ENCODE results near the gene PLCG2.
"Not testable (repeated sequence)": the region's sequence is repeated elsewhere in the genome, so short reads cannot be mapped to it uniquely, and the experiment has no call there.

PLCG2 gene

DNA sequence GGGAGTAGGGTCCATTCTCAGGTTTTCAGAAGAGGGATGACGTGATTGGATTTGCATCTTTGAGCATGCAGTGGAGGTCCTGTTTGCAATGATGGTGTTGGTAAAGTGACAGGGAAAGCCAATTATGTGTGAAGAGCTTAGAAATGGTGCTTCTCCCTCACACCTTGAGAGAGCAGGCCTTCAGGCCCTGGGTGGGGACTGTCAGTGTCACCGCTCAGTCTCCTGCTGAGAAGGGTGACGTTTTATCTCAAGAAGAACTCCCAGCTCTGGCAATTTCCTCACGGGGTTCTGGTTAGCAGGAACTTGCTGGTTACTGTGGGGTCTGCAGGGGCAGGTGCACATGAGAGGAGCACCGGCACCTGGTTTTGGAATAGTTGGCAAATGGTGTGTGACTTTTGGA, 11.2 kb downstream of the PLCG2 start:
- DNase-seq (ENCODE audit: low read depth) = no peak

DNA sequence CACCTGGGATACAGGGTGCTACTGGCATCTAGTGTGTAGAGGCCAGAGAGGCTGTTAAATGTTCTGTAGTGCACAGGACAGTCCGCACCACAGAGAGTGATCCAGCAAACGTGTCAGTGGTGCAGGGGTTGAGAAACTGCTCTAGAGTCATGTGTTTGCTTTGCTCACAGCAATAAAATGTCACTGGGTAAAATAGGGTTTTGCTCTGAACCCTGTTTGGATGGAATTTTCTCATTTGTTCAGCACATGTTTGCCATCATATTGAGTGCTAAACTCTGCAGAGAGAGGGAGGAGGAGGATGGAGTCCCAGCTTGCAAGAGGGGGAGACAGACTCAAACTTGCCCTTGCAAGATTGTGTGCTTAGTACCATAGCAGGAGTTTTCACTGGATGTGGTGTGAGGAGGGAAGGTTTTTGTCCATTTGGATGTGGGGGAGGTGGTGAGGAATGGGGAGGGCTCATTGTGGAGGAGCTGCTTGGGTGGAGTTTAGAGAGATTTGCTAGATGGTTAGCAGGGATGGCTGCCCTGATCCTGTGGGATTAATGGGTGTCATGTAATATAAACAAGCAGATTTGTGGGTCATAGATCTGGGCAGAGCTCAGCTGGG, 11.8 kb downstream of the PLCG2 start:
- DNase-seq (ENCODE audit: low read depth) = peak; percentile 29

DNA sequence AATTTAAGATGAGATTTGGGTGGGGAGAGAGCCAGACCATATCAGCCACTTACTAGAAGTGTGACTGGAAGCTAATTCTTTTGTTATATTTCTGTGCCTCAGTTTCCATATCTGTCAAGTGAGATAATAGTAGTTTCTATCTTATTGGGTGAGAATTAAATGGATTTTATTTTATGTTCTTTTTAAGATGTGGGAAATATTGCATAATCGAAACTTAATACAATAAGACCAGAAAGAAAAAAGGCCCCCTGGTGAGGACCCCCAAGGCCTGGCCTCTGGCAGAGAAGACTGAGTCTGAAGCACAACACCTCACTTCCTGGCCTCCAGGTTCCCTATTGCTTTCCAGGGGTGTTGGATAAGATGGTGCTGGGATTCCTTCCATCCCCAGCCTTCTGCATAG, 13.7 kb downstream of the PLCG2 start:
- DNase-seq (ENCODE audit: low read depth) = no peak

DNA sequence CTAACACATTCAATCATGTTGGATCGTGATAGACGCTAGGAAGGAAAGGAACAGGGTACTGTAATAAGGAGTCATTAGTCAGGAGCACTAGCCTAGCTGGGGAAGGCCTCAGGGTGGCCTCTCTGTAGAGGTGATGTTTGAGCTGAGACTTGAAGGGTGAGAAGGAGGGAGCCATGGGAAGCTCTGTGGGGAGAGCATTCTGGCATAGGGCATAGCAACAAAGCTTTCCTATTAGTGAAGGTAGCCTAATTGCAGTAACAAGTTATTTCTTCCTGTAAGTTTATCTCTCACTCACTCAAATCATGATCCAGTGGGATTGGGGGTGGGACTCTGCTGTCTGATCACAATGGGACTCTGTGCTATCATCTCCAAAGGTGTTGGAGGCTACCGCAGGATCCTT, 16.1 kb downstream of the PLCG2 start:
- DNase-seq (ENCODE audit: low read depth) = no peak

DNA sequence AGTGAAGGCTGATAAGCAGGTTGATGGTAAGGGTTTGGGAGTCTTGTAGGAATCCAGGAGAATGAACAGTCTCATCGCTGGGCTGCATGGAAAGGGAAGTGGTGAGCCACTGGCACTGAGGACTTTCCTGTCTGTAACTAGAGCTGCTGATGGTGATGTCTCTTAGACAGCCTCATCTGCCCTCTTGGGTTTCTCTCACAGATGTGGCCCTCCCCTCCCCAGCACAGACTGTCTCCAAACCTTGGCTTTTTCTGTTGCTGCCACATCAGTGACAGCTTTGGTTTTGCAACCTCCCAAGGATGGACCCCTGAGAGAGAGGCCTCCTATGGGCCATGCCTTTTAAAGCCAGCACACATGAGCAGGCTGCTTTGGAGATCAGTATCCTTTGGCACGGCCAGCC, 16.9 kb downstream of the PLCG2 start:
- DNase-seq (ENCODE audit: low read depth) = no peak

DNA sequence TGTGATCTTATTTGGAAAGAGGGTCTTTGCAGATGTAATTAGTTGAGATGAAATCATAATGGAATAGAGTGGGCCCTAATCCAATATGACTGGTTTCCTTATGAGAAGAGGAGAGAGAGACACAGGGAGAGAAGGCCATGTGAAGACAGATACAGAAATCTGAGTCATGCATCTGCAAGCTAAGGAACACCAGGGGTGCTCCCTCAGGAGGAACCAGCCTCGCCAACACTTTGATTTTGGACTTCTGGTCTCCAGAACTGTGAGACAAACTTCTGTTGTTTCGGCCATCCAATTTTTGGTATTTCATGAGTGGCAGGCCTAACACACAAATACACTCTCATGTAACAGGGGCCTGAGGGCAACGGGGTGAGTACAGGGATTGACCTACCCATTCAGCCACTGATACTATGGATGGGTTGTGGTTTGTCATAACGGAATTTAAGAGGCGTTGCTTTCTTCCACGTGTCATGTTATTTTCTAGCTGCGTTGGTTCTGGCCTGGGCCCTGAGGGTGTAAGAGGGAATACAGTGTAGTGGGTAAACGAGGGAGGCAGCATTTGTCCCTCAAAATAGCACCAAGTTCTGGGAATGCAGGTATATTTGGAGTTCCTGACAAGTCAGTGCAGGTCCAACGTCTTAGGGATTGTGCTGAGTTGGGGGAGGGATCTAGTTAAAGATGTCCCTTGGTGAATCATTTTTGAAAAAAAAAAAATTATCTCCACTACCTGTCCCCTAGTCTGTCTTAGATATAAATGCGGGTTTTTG, 17.7 kb downstream of the PLCG2 start:
- no peak for DNase-seq (ENCODE audit: low read depth)

DNA sequence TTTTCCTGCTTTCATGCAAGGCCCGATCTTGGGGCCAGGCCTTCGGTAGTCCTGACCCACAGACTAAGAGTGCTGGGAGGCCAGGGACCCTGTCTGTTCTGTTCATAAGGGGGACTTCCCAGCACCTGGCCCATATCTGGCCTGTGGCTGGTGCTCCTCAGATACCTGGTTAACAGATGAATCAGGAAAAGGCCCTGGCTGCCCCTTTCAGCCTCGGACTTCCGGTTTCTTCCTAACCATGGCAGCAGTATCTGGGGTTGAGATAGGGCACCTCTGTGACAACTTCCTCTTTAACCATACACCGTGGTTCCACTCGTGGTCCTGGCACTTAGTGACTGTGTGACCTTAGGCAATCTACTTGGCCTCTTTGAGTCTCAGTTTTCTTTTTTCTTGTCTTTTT, 18.4 kb downstream of the PLCG2 start:
- no peak for DNase-seq (ENCODE audit: low read depth)

DNA sequence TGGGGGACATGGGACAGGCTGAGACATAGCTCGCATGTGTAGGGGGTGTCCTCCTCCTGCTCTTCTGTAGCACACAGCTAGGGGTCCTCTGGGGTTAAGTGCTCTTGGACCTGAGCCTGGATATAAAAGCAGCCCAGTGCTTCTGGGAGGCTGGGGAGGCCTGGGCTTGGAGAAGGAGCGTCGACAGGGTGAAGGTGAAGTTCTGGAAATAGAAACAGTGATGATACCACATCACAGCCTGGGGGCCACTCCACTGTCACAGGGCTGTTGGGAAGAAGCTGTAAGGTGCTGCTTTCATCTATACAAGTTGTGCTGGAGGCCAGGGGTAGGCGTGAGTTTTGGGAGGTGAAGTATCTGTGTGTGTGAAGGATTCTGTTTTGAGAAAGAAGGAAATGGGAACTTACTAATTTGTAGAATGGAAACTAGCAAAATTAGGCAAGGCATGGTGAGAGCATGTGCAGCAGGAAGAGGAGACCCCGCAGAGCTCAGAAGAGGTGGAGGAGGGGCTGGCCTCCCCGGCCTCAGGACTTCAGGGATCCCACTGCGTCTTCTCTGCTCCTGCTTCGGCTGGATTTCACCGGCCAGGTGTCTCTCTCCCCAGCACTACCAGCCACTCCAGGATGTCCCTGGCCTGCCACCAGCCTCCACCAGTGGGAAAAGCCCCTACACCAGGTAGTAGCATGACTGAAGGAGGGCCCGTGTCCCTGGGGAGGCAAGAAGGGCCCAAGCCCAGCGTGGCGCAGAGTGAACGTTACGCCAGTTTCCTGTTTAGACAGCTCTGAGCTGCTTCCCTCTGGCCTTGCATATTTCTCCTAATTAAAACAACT, 19.4 kb downstream of the PLCG2 start:
- no peak for DNase-seq (ENCODE audit: low read depth)

DNA sequence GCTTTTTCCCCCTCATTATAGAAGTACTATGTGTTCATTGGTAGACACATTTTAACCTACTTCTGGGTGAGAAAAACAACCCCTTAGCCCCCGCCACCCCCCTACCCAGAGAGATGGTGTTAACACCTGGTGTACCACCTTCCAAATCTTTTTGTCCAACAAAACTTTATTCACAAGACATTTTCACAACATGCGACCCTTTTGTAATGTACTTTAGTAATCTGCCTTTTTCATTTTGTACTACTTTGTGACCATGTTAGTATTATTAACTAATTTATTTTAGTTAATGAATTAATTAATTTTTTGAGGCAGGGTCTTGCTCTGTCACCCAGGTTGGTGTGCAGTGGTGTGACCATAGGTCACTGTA, 20.0 kb downstream of the PLCG2 start:
- DNase-seq (ENCODE audit: low read depth) = no peak

DNA sequence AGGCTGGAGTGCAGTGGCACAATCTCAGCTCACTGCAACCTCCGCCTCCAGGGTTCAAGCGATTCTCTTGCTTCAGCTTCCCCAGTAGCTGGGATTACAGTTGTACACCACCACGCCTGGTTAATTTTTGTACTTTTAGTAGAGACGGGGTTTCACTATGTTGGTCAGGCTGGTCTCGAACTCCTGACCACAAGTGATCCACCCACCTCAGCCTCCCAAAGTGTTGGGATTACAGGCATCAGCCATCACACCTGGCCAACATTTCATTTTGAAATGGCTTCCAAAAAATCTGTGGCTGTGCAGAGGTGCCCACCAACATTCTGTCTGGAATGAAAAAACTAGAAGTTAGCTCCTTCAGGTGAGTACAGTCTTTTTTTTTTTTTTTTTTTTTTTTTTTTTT, 22.6 kb downstream of the PLCG2 start:
- not testable (repeated sequence) for DNase-seq (ENCODE audit: low read depth)

DNA sequence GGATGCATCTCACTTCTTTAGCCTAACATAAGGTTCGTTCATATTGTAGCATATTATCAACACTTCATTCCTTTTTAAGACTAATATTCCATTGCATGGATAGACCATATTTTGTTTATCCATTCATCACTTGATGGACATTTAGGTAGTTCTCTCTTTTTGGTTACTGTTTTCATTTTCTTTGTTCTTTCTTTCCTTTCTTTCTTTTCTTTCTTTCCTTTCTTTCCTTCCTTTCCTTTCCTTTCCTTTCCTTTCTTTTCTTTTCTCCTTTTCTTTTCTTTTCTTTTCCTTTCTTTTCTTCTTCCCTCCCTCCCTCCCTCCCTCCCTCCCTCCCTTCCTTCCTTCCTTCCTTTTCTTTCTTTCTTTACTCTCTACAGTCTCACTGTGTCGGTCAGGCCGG, 24.2 kb downstream of the PLCG2 start:
- DNase-seq (ENCODE audit: low read depth) = no peak

DNA sequence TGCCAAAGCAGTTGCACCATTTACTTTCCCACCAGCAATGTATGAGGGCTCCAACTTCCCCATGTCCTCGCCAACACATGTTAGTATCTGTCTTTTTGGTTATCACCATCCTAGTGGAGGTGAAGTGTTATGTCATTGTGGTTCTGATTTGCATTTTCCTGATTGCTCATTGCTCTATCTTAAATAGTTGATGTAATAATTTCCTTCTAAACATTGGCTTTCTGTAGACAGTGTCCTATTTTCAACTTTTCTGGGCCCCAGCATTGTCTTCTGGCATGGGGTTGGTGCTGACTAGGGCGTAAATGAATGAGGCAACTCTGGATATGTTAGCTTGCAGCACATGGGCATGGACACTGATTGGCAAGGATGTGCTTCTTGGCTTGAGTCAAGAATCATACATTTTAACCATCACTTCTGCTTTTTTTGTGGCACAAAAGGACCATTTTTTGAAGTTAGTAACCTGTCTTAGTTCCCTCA, 25.1 kb downstream of the PLCG2 start:
- DNase-seq (ENCODE audit: low read depth) = no peak

DNA sequence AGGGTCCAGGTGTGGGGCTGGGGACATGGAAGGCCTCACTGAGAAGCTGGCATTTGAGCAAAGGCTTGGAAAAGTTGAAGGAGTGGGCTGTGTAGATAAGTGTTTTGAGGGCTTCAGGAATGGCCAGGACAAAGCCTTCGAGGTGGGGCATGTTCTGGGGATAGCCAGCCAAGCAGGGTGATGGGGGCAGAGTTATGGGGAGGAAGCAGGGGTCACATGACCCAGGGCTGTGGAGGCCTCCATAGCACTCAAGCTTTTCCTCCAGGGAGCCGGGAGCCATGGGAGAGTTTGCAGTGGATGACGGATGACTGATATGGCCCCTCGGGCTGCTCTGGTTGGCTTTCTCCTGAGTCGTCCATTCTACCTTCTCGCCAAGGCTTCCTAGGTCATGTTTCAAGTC, 27.6 kb downstream of the PLCG2 start:
- no peak for DNase-seq (ENCODE audit: low read depth)

DNA sequence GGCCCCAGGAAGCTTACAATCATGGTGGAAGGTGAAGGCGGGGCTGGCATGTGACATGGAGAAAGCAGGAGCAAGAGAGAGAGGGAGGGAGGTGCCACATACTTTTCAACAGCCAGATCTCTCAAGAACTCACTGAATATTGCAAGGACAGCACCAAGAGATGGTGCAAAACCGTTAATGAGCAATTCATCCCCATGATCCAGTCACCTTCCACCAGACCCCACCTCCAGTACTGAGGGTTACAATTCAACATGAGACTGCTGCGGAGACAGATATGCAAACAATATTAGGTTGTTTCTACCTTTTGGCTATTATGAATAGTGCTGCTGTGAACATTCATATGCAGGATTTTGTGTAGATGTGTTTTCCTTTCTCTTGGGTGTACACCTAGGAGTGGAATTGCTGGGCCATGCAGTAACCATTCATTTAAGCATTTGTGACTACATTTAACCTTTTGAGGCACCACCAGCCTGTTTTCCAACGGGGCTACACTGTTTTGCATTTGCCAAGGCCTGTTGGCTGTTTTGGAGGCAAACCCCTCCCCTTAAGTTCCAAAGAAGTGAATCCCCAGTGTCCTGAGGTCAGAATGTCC, 28.8 kb downstream of the PLCG2 start:
- no peak for DNase-seq (ENCODE audit: low read depth)

DNA sequence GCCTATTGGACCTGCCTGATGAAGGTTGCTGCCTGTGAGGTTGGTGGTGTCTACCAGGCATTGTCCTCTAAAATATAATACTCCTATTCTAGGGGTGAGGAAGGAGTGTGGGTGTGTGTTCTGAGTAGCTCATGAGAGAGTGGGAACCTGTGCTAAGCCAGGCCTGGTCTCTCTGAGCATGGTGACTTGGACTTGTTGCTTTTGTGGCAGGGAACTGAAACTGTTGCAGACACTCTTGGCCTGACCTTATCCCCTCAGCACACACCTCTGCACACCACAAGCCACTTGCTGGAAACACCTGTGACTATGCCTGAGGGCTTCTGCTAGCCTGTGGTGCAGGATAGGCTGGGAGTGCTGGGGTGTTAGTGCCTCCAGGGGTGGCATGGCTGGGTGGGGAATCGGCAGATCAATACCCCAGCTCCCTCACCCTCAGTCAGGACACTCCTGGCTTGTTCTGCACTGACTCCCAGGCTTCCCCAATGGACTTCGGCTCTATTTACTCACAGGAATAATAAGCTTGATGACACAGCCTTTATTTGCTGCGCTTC, 29.9 kb downstream of the PLCG2 start:
- DNase-seq (ENCODE audit: low read depth) = no peak

DNA sequence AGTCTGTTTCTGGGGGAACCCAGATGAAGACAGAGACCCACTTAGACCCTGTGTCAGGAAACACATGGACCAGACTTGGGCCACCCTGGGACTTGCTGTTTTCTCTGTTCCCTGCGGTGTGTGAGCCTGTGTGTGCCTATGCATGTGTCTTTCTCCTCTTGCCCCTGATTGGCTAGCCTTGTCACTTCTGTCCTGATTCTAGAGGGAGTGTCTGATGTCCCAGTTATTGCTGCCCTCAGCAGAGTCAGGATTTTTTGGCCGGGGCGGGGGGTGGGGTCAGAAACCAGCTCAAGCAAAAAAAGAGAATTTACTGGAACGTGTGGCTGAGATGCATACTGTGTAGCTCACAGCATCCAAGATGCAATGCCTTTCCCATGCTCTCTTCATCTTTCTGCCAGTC, 30.5 kb downstream of the PLCG2 start:
- no peak for DNase-seq (ENCODE audit: low read depth)

DNA sequence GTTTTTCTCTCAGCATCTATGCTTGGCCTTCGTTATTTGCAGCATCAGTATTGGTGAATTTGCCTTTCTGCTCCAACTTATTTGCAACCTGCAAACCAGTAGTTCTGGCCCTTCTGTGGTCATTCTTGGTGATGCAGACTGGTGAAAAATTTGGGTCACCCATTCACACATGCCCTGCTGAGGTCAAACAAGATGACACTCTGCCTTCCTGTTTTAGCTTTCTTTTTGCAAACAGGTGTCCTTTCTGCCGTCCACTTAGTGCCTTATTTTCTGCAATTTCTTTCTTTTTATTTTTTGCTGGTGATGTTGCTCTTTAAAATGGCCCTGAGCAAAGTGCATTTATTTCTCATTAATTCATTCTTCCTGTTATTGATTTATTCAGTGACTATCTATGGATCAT, 31.3 kb downstream of the PLCG2 start:
- DNase-seq (ENCODE audit: low read depth) = no peak

DNA sequence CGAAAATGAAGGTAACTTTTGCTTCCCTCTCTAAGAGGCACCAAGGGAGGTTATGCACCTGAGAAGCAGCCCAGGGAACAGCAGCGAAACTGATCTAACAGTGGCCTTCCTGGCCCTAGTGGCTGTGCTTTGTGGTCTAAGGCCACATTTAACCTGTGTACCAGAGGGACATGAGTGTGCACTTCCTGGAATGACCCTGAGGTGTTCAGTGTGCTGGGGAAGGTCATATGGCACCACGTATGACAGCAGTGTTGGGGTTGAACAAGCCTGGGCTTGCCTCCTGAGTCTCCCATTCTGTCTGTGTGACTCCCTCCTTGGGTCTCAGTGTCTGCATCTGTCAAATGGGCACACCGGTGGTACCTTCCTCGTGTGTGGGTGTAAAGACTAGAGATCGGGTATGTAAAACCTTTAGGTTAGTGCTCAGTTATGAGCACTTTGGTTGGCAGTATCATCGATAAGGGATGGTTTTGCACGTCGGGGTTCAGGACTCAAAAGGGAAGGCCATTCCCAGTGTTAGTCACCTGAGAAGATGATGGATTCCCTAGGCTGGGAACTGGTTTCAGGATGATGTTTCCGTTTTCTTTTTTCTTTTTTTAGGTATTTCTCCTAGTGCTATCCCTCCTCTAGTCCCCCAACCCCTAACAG, 31.9 kb downstream of the PLCG2 start:
- no peak for DNase-seq (ENCODE audit: low read depth)

DNA sequence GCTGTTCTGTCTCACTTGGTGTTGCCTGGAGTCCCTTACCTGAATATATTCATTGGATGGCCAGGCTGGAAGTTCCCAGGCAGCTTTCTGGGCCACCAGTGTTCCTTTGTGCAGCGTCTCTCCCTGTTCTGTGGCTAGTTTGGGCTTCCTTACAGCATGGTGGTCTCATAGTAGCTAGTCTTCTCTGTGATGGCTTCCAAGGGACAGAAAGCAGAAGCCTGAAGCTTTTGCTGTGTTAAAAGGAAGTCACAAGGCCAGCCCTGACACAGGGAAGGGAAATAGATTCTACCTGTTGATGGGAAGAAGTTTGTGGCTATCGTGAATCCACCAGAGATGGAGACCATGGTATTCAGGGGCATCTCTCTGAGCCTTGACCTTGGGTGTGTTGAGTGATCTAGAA, 34.6 kb downstream of the PLCG2 start:
- no peak for DNase-seq (ENCODE audit: low read depth)

DNA sequence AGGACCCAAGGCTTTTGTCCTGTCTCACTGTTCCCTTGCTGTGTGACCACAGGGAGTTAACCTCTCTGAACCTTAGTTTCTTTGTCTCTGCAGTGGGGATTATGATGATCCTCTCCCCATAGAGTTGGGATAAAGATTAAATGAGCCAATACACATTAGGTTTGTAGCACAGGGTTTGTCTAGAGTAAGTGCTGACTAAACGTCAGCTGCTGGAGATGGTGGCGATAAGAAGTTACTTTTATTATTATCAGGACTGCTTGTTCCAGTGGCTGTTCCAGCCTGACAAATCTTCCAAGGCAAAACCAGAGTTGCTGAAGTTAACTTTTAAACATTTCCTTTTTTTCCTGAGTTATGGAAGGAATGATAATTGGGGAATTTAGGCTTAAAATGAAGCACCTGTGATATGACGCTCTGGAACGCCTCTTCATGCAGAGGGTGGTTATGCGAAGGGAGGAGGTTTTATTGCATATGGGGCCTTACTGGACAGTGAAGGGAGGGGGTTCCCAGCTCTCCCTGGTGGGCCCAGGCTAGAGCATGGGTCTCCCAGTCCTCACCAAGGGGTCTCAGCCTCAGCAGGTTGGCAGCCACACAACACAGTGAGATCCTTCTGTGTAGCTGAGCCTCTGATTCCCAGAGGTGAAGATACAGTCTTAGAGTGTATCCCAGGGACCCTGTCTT, 35.8 kb downstream of the PLCG2 start:
- no peak for DNase-seq (ENCODE audit: low read depth)

DNA sequence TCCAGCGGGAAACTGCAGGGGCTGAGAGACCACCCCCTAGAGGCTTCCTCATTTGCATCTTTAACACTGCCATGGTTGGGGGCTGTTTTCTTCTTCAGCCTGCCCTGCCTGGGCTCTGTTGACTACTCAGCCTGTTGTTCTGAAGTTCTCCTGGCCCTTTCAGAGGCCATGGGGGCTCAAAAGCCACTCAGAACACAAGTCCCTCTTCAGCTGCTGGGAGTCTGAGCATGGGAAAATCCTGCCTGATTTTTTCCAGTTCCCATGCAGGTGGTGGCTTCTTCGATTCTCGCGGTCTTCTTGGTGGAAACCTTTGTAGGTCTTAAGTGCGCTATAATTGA, 36.3 kb downstream of the PLCG2 start:
- DNase-seq (ENCODE audit: low read depth) = no peak

DNA sequence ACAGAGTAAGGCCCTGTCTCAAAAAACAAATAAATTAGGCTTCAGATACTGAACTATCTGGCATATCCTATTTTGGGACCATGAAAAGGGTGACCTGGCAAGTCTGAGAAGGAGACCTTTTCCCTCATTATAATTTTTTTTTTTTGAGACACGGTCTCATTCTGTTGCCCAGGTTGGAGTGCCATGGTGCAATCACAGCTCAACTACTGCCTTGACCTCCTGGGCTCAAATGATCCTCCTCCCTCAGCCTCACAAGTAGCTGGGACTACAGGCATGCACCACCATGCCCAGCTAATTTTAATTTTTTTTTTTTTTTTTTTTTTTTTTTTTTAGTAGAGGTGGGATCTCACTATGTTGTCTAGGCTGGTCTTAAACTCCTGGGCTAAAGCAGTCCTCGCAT, 37.3 kb downstream of the PLCG2 start:
- DNase-seq (ENCODE audit: low read depth) = no peak
